Renal cortical epithelial cell (primary cell): Measurements from ENCODE around the gene PACSIN1. TPM values are rescaled to one million over a fixed set of nuclear protein-coding genes. Genes with fewer than 3 reads are reported as not detected.
A peak's percentile ranks its signal among the peaks of the same experiment; 100 is the strongest.

ENCODE experiments used
- DNase-seq: peaks from one replicate; pipeline ENCODE4 v3.0.0-alpha.2; 2011; ENCODE audit warnings: low read depth
- total RNA-seq: library from RNA; depleted of rRNA; stranded (reverse); fragments of >200 nt; gene quantifications from 2 replicates; pipeline ENCODE4 v1.2.3, GENCODE V29; 2014

Gene PACSIN1
- total RNA-seq, 1 donor from 2014 or later: under 0.01 TPM

DNA sequence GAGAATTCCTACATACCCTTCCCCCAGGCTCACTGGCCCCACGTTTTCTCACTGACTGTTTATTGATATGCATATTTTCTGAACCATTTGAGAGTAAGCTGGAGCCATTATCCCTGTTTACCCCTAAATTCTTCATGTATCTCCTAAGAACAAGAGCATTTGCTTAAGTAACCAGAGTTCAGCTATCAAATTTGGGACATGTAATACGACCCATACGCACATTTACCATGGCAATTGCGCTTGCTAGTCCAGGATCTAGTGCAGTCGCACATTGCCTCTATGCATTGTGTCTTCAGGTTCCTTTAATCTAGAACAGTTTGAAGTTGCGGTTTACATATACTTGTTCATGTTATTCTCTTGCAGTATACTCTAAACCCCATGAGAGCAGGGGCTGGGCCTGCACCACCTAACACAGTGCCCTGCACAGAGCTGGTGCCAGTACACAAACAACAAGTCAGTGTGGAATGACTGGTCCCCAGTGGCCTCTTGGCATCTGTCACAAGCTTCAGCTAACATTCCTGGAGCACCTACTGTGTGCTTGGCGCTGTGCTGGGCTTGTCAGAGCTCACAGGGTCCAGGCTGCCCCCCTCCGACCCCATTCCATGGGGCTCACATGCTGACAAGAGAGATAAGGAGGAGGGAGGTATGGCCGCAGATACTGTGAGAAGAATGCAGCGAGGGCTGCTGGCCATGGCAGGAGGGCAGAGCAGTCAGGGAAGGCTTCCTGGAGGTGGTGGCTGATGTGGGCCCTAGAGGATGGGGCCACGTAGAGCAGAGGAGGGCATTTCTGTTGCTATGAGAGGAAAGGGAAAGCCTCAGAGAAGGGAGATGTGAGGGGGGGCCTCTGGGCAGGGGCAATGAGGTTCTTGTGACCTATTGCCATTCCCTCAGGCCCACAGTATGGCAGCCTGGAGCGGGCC lies 62.1 kb downstream of the PACSIN1 start:
- DNase-seq: no peak

GRCh38 chr6:34528996-34529664 lies 63.3 kb downstream of the PACSIN1 start:
- DNase-seq: no peak

GRCh38 chr6:34529665-34530327 lies 63.9 kb downstream of the PACSIN1 start:
- peak; percentile 74 for DNase-seq

- DNase-seq: no peak
These were observed 65.0 kb downstream of the PACSIN1 start for GRCh38 chr6:34530753-34531365.

- DNase-seq: peak; percentile 68
These were observed 65.8 kb downstream of the PACSIN1 start for GRCh38 chr6:34531580-34532201.

DNA sequence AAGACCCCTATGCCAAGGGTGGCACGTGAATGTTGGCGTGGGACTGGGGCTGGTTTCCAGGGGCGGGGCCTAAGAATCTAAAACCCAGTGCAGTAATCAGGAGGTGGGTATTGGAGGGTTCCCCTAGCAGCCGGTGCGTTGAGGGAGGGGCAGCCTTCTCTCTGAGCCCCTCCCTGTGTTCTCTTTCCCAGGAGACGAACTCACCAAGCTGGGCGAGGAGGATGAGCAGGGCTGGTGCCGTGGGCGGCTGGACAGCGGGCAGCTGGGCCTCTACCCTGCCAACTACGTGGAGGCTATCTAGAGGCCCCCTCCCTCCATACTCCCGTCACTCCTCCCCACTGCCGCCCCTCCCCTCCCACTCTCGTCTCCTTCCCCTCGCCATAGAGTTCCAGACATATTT lies 66.4 kb downstream of the PACSIN1 start:
- DNase-seq: no peak

- no peak for DNase-seq
These were observed 68.3 kb downstream of the PACSIN1 start for GRCh38 chr6:34534146-34534545.

- no peak for DNase-seq
These were observed 68.8 kb downstream of the PACSIN1 start for GRCh38 chr6:34534656-34535055.

- DNase-seq: no peak
These were observed 69.3 kb downstream of the PACSIN1 start for GRCh38 chr6:34535199-34535598.

DNA sequence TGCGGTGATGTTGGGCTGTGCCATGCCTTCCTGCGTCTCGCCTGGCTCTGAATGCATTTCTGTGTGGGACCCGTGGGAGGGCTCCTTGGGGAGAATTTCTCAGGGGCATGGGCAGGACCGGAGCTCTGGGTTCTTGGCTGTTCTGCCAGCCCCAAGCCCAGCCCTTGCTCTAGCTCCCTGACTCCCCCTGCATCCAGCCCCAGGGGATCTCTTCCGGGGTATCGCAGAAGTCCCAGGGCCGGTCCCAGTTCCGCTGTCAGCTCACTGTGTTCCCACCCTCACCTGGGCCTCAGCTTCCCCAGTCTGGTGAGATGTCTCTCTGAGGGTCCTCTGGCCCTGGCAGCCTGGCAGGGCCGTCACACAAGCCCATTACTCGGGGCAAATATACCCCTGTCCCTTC lies 69.8 kb downstream of the PACSIN1 start:
- no peak for DNase-seq

GRCh38 chr6:34536251-34536958 lies 70.5 kb downstream of the PACSIN1 start:
- DNase-seq: no peak

- no peak for DNase-seq
These were observed 71.3 kb downstream of the PACSIN1 start for GRCh38 chr6:34536959-34537848.

DNA sequence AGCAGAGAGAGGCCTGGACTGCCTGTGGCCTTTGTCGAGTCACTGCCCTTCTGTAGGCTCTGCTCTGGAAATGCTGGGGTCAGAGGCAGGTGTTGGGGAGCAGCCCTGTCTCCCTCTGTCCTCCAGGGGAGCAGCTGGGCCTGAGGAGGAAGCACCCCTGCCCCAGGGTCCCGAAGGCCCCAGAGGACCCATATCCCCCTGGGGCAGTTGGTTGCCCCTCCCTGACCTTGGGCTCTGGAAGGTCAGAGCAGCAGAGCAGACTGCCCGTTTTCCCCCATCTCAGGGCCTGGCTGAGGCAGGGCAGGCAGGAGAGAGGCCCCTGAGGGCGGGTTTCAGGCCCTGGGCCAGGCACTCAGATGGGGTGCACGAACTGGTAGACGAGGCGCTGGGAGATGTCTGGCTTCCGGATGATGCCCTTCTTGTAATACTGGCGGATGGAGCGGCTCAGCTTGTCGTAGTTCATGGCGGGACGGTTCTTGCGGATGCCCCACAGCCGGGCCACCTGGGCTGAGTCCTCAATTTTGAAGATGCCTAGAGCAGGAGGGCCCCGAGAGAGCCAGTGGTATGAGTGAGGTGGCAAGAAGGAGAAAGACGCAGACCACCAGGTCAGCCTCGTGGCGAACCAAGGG lies 72.2 kb downstream of the PACSIN1 start:
- DNase-seq: no peak

DNA sequence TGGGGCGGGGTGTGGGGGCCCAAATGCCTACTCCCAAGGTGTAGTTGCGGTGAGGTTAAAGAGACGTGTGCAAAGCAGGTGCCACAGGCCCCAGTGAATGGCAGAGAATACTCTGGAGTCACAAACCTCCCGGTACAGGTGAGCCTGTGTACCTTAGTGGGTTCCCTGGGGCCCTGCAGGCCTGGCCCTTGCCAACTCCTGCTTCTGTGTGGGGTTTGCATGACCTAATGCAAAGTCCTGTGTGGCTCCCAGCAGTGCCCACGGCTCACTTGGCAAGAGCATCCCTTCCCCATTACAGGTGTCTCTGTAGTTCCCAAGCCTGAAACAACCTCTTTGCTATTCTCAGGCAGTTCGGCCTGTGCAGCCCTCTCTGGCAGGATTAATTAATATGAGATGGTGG lies 72.7 kb downstream of the PACSIN1 start:
- no peak for DNase-seq

DNA sequence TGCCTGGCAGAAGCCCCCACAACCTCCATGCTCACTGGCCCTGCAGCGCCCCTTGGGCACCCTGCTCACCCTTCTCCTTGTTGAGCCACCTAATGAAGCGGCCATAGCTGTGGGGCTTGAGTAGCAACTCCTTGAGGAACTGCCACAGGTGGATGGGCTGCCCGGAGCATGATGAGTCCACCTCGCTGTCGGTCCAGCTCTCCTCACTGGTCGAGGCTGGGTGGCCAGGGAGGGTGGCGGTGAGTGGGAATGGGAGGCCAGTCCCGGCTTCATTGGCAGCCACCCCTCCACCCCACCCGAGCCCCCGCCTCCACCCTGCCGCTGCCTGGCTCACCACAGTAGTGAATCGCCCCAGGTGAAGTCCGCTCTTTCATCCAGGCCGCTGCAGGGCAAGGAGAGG lies 73.3 kb downstream of the PACSIN1 start:
- no peak for DNase-seq

GRCh38 chr6:34540222-34540621 lies 74.3 kb downstream of the PACSIN1 start:
- DNase-seq: no peak

DNA sequence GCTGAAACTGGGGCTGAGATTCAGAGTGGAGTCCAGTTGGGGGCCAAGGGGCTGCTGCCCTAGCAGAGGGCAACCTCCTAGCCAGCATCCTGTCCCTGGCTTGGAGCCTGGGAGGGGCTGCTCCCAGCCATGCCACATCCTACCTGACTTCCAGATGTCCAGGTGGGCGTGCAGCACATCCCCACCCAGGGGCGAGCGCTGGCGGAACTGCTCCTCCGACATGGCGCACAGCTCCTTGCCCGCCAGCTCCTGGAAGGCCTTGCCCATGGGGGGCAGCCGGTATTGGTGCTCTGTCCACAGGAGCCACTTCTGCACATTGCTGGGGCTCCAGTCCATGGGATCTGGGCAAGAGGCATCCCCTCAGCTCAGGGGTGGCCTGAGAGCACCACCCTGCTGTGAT lies 75.0 kb downstream of the PACSIN1 start:
- no peak for DNase-seq

DNA sequence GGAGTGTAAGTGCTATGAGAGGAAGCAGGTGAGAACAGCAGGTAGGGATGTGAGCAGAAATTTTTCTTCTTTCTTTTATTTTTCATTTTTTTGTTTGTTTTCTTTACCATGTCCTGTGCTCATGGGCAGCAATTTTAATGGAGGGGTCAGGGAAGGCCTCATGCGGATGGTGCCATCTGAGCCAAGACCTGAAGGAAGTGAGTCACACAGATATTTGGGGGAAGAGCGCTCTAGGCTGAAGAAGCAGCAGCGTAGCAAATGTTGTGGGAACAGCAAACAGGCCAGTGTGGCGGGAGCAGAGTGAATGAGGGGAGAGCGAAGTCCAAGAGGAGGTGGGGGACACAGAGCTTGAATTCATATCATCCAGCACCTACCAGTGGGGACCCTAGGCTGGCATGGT lies 77.5 kb downstream of the PACSIN1 start:
- DNase-seq: peak; percentile 48

DNA sequence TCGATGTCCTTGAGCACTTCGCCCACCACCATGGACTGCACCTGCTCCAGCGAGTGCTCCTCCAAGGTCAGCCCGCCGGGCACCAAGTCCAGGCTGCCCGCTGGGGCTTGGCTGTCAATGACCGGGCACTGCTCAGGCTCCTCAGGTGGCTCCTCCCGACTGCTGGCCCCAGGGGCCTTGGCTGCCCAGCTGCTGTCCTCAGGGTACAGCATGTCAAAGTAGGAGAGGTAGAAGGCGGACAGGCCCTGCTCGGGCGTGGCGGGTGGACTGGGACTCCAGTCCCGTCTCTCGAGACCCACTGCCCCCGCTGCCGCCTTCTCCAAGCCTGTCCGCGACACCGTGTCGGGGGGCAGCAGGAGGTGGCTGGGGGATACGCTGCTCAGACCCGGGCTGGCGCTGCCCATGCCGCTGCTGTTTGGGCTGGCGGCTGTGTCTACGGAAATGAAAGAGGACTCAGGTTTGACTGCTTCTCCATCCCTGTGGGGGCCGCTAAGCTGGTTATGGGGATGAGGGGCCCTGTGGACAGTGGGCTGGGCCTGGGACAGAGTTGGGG lies 78.3 kb downstream of the PACSIN1 start:
- no peak for DNase-seq
